Kidney capillary endothelial cell (primary cell): Measurements from ENCODE around the gene TNFAIP3.
"Not testable (repeated sequence)": the region's sequence is repeated elsewhere in the genome, so short reads cannot be mapped to it uniquely, and the experiment has no call there.

Experiments used
- DNase-seq: peaks from one replicate; pipeline ENCODE4 v3.0.0-alpha.2; 2018; ENCODE audit warnings: low spot score

TNFAIP3 gene

GRCh38 chr6:137844773-137845172, 22.3 kb upstream of the TNFAIP3 start:
- not testable (repeated sequence) for DNase-seq

GRCh38 chr6:137845460-137845859, 21.6 kb upstream of the TNFAIP3 start:
- DNase-seq, result no peak

GRCh38 chr6:137846274-137846673, 20.8 kb upstream of the TNFAIP3 start:
- no peak for DNase-seq

GRCh38 chr6:137846772-137847313, 20.2 kb upstream of the TNFAIP3 start:
- DNase-seq, result no peak

GRCh38 chr6:137847748-137848147, 19.3 kb upstream of the TNFAIP3 start:
- DNase-seq, result no peak

- DNase-seq, result no peak
Observed at GRCh38 chr6:137848672-137849071, 18.4 kb upstream of the TNFAIP3 start.

GRCh38 chr6:137849181-137849980, 17.7 kb upstream of the TNFAIP3 start:
- DNase-seq, result no peak

- DNase-seq, result no peak
Observed at GRCh38 chr6:137849981-137850714, 16.9 kb upstream of the TNFAIP3 start.

GRCh38 chr6:137850816-137851602, 16.1 kb upstream of the TNFAIP3 start:
- no peak for DNase-seq

GRCh38 chr6:137851669-137852068, 15.4 kb upstream of the TNFAIP3 start:
- DNase-seq, result no peak

GRCh38 chr6:137852346-137852745, 14.7 kb upstream of the TNFAIP3 start:
- DNase-seq, result no peak

GRCh38 chr6:137852811-137853210, 14.2 kb upstream of the TNFAIP3 start:
- no peak for DNase-seq

GRCh38 chr6:137853569-137854213, 13.4 kb upstream of the TNFAIP3 start:
- DNase-seq, result no peak

GRCh38 chr6:137856138-137856898, 10.7 kb upstream of the TNFAIP3 start:
- DNase-seq, result no peak

- DNase-seq, result no peak
Observed at GRCh38 chr6:137859025-137859424, 8.0 kb upstream of the TNFAIP3 start.

GRCh38 chr6:137860394-137861005, 6.6 kb upstream of the TNFAIP3 start:
- no peak for DNase-seq

GRCh38 chr6:137861550-137862337, 5.3 kb upstream of the TNFAIP3 start:
- DNase-seq, result no peak

GRCh38 chr6:137862419-137863090, 4.5 kb upstream of the TNFAIP3 start:
- no peak for DNase-seq
